Endothelial cell of umbilical vein (primary cell): Measurements from ENCODE around the gene PLB1.

Experiments used
- POLR2A ChIP-seq: IDR thresholded peaks from 2 replicates; pipeline ENCODE4 v1.6.1; 2012; ENCODE audit warnings: low read depth, mild to moderate bottlenecking, control low read depth, low read length
- TF ChIP-seq, protein P1 (sequence below), 2 donors: IDR thresholded peaks; 1 replicate in 1 of 2; 2 replicates in 1 of 2; pipeline ENCODE4 v1.5.1; 2011; ENCODE audit warnings: low read length in 2 of 2, mild to moderate bottlenecking in 2 of 2, moderate library complexity in 2 of 2, control low read depth in 1 of 2, inconsistent platforms in 1 of 2, low read depth in 1 of 2; ENCODE audit not compliant: insufficient read depth in 1 of 2; ENCODE audit errors: extremely low read depth in 1 of 2
- TF ChIP-seq, protein P2 (sequence below): IDR thresholded peaks from 2 replicates; pipeline ENCODE4 v1.6.1; 2011; ENCODE audit not compliant: insufficient read depth, insufficient read length

DNA sequence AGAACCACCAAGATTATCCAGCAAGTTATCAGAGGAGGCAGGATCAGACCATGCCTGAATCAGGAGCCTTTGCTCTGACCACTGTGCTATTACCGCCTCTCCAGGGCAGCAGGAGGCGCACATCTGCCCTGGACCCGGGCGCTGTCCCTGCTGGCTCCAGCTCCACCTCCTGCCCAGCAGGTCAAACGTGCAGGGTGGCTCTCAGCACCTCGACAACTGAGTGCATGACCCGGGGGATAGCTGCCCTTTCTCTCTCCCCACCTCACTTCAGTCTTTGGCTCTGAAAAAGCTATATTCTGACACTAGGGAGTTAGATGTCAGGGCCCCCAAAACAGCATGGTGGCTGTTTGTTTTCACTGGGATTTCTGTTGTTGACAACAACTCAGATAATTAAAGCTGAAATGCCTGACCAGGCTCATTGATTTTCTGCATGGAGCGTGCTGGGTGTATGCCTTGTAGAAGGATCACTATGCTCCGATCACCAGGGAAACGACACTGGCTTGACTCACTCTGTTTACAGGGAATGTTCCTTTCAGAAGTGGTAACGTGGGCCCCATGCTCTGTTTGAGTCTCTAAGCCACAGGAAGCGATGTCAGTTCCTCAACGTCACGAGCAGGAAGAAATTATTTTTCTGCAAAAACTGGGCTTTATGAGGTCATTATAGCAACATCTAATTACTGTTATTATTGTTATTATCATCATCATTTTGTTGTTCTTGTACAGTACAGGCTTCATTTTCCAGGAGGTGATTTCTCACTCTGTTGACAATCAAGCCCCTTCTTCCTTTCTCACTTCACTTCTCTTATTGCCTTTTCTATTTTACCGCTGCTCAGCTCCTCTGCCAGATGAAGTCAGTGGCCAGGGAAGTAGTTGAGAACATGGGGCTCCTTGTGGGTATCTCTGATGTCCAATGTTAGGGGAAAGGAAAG lies 125.6 kb downstream of the PLB1 start:
- TF ChIP-seq, protein P1, sequence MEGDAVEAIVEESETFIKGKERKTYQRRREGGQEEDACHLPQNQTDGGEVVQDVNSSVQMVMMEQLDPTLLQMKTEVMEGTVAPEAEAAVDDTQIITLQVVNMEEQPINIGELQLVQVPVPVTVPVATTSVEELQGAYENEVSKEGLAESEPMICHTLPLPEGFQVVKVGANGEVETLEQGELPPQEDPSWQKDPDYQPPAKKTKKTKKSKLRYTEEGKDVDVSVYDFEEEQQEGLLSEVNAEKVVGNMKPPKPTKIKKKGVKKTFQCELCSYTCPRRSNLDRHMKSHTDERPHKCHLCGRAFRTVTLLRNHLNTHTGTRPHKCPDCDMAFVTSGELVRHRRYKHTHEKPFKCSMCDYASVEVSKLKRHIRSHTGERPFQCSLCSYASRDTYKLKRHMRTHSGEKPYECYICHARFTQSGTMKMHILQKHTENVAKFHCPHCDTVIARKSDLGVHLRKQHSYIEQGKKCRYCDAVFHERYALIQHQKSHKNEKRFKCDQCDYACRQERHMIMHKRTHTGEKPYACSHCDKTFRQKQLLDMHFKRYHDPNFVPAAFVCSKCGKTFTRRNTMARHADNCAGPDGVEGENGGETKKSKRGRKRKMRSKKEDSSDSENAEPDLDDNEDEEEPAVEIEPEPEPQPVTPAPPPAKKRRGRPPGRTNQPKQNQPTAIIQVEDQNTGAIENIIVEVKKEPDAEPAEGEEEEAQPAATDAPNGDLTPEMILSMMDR (IDR thresholded peaks at IDR 0.05; ENCODE audit: extremely low read depth in 1 of 2, insufficient read depth in 1 of 2, low read depth in 1 of 2, low read length in 2 of 2): peak; percentile 48 to 67
- TF ChIP-seq POLR2A: peak; percentile 74
- TF ChIP-seq, protein P2, sequence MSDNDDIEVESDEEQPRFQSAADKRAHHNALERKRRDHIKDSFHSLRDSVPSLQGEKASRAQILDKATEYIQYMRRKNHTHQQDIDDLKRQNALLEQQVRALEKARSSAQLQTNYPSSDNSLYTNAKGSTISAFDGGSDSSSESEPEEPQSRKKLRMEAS: peak; percentile 66
